Activated CD4-positive, alpha-beta T cell treated with anti-CD3 and anti-CD28 coated beads for 1 hour (primary cell): Measurements from ENCODE around the gene SLC6A19.

Source experiments
- DNase-seq: peaks from one replicate; pipeline ENCODE4 v3.0.0-alpha.2; 2020

Gene SLC6A19

DNA sequence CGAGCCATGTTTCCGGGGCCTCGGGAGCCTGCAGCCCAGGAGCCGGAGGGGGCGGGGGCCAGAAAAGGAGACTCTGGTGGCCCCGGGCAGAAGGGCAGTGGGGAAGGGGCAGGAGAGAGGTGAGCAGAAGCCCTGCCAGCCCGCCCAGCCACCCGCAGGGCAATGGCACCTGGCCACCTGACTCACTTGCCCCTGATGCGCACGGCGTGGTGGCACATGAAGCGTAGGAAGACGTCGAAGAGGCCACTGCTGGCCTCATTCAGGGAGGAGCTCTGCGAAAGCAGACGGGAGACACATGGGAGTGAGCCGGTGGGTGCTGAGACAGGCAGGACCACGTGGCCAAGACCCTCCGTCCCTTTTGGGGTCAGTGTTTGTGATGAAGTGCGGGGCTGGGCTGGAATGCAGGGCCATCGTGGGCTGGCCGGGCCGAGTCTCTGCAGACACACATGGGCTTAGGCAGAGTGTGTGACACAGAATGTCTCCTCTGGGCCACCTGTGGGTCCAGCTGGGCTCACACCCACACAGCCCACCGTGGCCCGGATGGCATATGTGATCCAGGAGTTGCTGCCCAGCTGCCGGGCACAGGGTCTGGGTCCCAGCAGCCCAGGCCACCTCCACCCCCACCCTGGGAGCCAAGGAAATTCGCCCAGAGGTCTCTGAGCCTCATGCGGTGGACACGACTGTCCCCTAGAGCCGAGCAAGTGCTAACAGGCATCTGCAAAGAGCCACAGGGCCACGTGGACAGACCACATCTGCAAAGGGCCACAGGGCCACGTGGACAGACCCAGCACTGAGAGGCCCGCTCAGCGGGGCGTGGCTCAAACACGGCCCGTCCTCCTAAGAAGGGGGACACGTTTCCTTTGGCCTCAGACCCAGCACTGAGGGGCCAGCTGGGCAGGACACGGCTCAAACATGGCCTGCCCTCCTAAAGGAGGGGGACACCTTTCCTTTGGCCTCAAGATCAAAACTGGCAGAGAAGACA is 69.8 kb downstream of the SLC6A19 start:
- DNase-seq: no peak

DNA sequence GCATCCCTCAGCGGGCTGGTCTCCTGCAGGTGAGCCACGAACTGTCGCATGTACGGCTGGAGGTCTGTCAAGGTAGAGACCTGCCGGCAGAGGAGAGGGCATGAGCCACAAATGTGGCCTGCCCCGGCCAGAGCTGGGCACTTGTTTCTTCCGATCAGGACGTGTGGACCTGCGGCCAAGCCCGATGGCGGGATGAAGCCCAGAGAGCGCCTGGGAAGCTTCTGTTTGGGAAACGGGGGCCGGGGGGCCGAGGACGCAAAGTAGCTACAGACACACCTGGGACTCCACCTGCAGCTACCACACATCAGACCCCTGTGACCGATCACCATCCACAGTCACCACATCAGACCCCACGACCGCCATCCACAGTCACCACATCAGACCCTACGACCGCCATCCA is 70.8 kb downstream of the SLC6A19 start:
- DNase-seq: no peak

DNA sequence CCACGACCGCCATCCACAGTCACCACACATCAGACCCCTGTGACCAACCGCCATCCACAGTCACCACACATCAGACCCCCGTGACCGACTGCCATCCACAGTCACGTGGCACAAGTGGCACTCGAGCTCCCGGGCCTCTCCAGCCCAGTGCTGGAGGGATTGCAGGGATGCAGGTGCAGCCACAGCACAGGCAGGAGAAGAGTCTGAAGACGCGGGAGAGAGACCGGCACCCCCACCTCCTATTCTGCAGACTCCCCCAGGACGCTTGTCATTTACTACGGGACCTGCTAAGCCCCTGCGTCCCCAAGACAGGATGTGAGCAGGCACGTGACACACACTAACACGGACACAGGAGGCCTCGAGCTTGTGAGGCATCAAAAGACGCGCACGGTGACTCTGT is 72.3 kb downstream of the SLC6A19 start:
- DNase-seq: no peak

DNA sequence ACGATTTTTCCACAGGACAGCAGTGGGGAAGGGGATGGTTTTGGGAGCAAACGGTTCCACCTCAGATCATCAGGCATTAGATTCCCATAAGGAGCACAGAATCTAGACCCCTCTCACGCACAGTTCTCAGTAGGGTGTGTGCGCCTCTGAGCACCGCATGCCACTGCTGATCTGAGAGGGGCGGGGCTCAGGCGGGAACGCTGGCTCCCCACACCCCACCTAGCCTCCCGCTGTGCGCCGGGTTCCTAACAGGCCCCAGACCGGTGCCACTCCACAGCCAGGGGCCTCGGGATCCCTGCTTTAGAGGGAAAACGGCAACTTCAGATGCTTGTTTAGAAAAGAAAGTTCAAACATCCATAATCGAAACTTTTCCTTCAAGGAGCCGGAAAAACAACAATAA is 73.1 kb downstream of the SLC6A19 start:
- DNase-seq: no peak
